DMS79 (cell line): ENCODE data around the gene DAND5.

ENCODE experiments used
- DNase-seq: peaks from one replicate; lab custom pipeline; 2025; lab: John Stamatoyannopoulos, UW

DAND5 gene

DNA sequence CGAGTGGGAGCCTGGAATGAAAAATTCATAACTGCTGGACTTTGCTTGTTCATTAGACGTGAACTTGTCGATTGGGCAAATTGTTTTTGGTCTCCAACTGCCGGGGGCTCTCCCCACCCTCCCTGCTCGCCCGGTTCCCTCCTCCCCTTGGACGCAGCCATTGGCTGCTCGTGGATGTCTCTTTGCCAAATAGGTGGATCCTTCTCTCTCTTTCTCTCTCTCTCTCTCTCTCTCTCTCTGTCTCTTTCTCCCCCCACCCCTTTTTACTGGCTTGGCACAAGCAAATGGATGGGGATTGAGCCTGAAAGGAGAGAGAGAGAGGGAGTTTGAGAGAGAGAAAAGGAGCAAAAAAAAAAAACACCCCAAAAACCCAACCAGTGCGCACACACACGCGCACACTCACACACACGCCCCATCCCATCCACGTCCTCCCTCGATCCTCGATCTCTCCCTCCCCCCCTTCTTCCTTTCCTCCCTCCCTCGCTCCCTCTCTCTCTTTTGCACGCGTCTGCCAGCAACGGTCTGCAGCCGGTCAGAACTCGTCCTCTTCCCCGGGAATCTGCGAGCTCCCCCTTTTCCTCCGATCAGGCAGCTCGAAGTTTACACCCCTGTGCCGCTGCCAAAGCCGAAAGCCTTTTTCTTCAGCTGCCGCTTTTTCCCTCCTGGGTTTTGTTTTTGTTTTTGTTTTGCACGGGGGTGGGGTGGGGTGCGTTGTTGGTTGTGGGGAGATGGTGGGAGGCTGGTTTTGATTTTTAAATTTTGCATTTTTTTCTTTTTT lies 53.7 kb downstream of the DAND5 start:
- peak; percentile 89 for DNase-seq

DNA sequence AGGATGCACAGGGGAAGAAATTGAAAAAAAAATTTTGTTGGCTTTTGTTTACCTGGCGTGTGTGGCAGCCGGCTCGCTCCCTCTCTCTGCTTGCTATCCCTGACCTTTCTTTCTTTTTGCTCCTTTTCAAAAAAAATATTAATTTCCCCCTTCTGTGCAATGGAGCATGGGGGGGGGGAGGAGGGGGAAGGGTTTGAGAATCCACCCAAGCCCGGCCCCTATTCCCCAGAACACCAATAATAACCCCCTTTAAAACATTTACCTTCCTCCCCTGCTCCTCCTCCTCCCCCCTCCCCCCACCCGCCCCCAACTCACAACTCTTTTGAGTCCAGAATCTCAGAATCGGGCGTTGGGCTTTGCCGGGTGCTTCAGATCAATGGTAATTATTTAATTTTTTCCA lies 54.3 kb downstream of the DAND5 start:
- DNase-seq = no peak
